HepG2 (cell line): ENCODE results near the gene OLFM2. TPM values are rescaled to one million over a fixed set of nuclear protein-coding genes. Genes with fewer than 3 reads are reported as not detected.

Experiments
- ATAC-seq: fragments of 200-7000 bp; cut with Tn5 transposase; 3 replicates; pipeline ENCODE4 v1.9.1; 2020; ENCODE audit warnings: mild to moderate bottlenecking, moderate library complexity
- BruUV-seq: library from RNA; stranded (reverse); fragments of 400-500 nt; replicated peaks from 2 replicates; lab custom pipeline; 2021; lab: Mats Ljungman, UMichigan
- CTCF ChIA-PET: fragments of 300-600 bp; formaldehyde crosslinking; extraction: SDS; loops from one replicate; lab custom pipeline; 2021; ENCODE audit warnings: low total read pairs, inconsistent platforms, low intra/inter-chr PET ratio; lab: Yijun Ruan, JAX
- POLR2A ChIA-PET: fragments of 350-600 bp; sonication (Branson Sonifier 250); formaldehyde crosslinking; loops from one replicate; lab custom pipeline; 2020; ENCODE audit warnings: antibody characterized with exemption, inconsistent platforms; lab: Yijun Ruan, JAX
- DNase-seq: peaks from one replicate; pipeline ENCODE4 v3.0.0-alpha.2; 2015; ENCODE audit warnings: low spot score
- FAIRE-seq: peaks from 3 replicates; lab custom pipeline; 2011; peaks lifted over from hg19 to GRCh38; lab: Jason Lieb, UNC
- H2AFZ ChIP-seq: one replicate; pipeline ENCODE4 v1.6.1; 2011; ENCODE audit warnings: low read length, inconsistent platforms
- H3K27ac ChIP-seq: fragments of 300-600 bp; 3 replicates; pipeline ENCODE4 v1.8.0; 2011; ENCODE audit warnings: mixed run types, mild to moderate bottlenecking, mixed read lengths, low read length, inconsistent platforms; ENCODE audit not compliant: insufficient read depth; ENCODE audit errors: extremely low read length
- H3K27me3 ChIP-seq, 2 experiments: fragments of 200-600 bp in 1 of 2; 2 replicates in 1 of 2; 3 replicates in 1 of 2; pipeline versions ENCODE4 v1.6.0 to v1.8.0; 2011; ENCODE audit warnings: low read length in 2 of 2, mild to moderate bottlenecking in 2 of 2, moderate library complexity in 2 of 2, inconsistent platforms in 1 of 2; ENCODE audit not compliant: insufficient read depth in 2 of 2, control insufficient read depth in 1 of 2
- H3K36me3 ChIP-seq, 2 experiments: fragments of 200-600 bp in 1 of 2; replicated peaks in 1 of 2; 2 replicates in 1 of 2; 3 replicates in 1 of 2; pipeline versions ENCODE4 v1.5.1 to v1.8.0; 2011; ENCODE audit warnings: low read length in 2 of 2, inconsistent platforms in 1 of 2; ENCODE audit not compliant: insufficient read depth in 2 of 2, control insufficient read depth in 1 of 2
- H3K4me1 ChIP-seq: 2 replicates; pipeline ENCODE4 v1.5.1; 2012; ENCODE audit warnings: low read length, inconsistent platforms; ENCODE audit not compliant: insufficient read depth
- H3K4me2 ChIP-seq: 2 replicates; pipeline ENCODE4 v1.6.0; 2011; ENCODE audit warnings: low read depth, low read length, inconsistent platforms
- H3K4me3 ChIP-seq, 3 experiments: fragments of 200-600 bp in 1 of 3; sonication (generic), shearing (Covaris generic) in 1 of 3; replicated peaks in 1 of 3; 2 replicates each; pipeline ENCODE4 v1.5.1; 2011 to 2016; ENCODE audit warnings: low read length in 3 of 3, inconsistent platforms in 2 of 3, low read depth in 2 of 3, mild to moderate bottlenecking in 2 of 3, control low read depth in 1 of 3, mixed read lengths in 1 of 3; ENCODE audit not compliant: insufficient read depth in 1 of 3
- H3K79me2 ChIP-seq: one replicate; pipeline ENCODE4 v1.6.1; 2011; ENCODE audit warnings: low read length, inconsistent platforms; ENCODE audit not compliant: insufficient read depth
- H3K9ac ChIP-seq: 2 replicates; pipeline ENCODE4 v1.6.0; 2011; ENCODE audit warnings: mild to moderate bottlenecking, low read depth, low read length, inconsistent platforms; ENCODE audit not compliant: insufficient read depth
- H3K9me3 ChIP-seq: 2 replicates; pipeline ENCODE4 v1.5.1; 2012; ENCODE audit warnings: mild to moderate bottlenecking, low read length
- H4K20me1 ChIP-seq: 2 replicates; pipeline ENCODE4 v1.6.0; 2011; ENCODE audit warnings: inconsistent platforms, mild to moderate bottlenecking, low read length, moderate library complexity; ENCODE audit not compliant: insufficient read depth
- CENPT ChIP-seq: sonication (generic); formaldehyde crosslinking; IDR thresholded peaks from 2 replicates; pipeline ENCODE4 v1.8.0; 2022; ENCODE audit warnings: low read depth, mild to moderate bottlenecking, moderate library complexity, missing genetic modification reagents
- CSRNP1 ChIP-seq: sonication (generic); formaldehyde crosslinking; IDR thresholded peaks from 2 replicates; pipeline ENCODE4 v1.8.1; 2023; ENCODE audit warnings: mild to moderate bottlenecking, missing genetic modification reagents
- PITX1 ChIP-seq: sonication (generic); formaldehyde crosslinking; IDR thresholded peaks from 2 replicates; pipeline ENCODE4 v1.5.1; 2020; ENCODE audit warnings: mild to moderate bottlenecking, missing genetic modification reagents
- RBM39 ChIP-seq: fragments of 200-400 bp; formaldehyde crosslinking; IDR thresholded peaks from one replicate; pipeline ENCODE4 v1.6.1; 2018; ENCODE audit warnings: antibody characterized with exemption, mild to moderate bottlenecking, low read depth, low read length; ENCODE audit not compliant: poor library complexity, severe bottlenecking
- ZBTB3 ChIP-seq: sonication (generic); formaldehyde crosslinking; IDR thresholded peaks from 2 replicates; pipeline ENCODE4 v1.4.0; 2020; ENCODE audit warnings: low read depth, mild to moderate bottlenecking, moderate library complexity, missing genetic modification reagents, borderline replicate concordance
- ZFP36L1 ChIP-seq: sonication (generic); formaldehyde crosslinking; IDR thresholded peaks from 2 replicates; pipeline ENCODE4 v1.8.0; 2022; ENCODE audit warnings: mild to moderate bottlenecking, missing genetic modification reagents, moderate library complexity
- ZNF350 ChIP-seq: sonication (generic); formaldehyde crosslinking; IDR thresholded peaks from 2 replicates; pipeline ENCODE4 v1.4.0; 2020; ENCODE audit warnings: mild to moderate bottlenecking, low read depth, missing genetic modification reagents, borderline replicate concordance
- ZNF430 ChIP-seq: sonication (generic); formaldehyde crosslinking; IDR thresholded peaks from 2 replicates; pipeline ENCODE4 v1.9.0; 2021; ENCODE audit warnings: mild to moderate bottlenecking, missing genetic modification reagents
- ZNF746 ChIP-seq: sonication (generic); formaldehyde crosslinking; IDR thresholded peaks from 2 replicates; pipeline ENCODE4 v1.8.0; 2022; ENCODE audit warnings: mild to moderate bottlenecking, missing genetic modification reagents
- WGBS: methylation state at CpG from one replicate; pipeline ENCODE4 v1.1.6; 2017; ENCODE audit warnings: low lambda C conversion rate; 5-methylcytosine and 5-hydroxymethylcytosine counted together
- in situ Hi-C: cut with HindIII; loops from 2 replicates; pipeline ENCODE4 v1.10.0; 2017; ENCODE audit warnings: low pct_unique_long_range_greater_than_20kb; ENCODE audit not compliant: extremely low pct_ligation_motif_present
- intact Hi-C: fragments of 100-400 bp; cut with micrococcal nuclease; formaldehyde crosslinking; loops from one replicate; pipeline ENCODE4 v1.10.0; 2022; ENCODE audit not compliant: unreplicated experiment
- polyA plus RNA-seq, 8 experiments: library from polyadenylated mRNA; depleted of rRNA in 3 of 8; stranded (reverse) in 7 of 8; unstranded in 1 of 8; fragments of >200 nt; fragmentation: Illumina TruSeq in 4 of 8; extraction: Trizol in 4 of 8; gene quantifications; 2 replicates each; pipeline versions ENCODE4 v1.2.1 to v1.2.3, GENCODE V29; 2011 to 2016; ENCODE audit warnings: low read depth in 4 of 8, missing spikeins in 1 of 8, mixed read lengths in 1 of 8; ENCODE audit not compliant: insufficient read depth in 1 of 8
- total RNA-seq, 5 experiments: library from RNA; depleted of rRNA; stranded (reverse); fragments of >200 nt; fragmentation: Illumina TruSeq; extraction: Trizol; gene quantifications; 2 replicates each; pipeline ENCODE4 v1.2.3, GENCODE V29; 2016; ENCODE audit warnings: low read depth in 1 of 5
- TF ChIP-seq, protein P1 (sequence below): sonication (generic); formaldehyde crosslinking; IDR thresholded peaks from 2 replicates; pipeline ENCODE4 v1.5.1; 2020; ENCODE audit warnings: mild to moderate bottlenecking, missing genetic modification reagents, moderate library complexity

Gene OLFM2
- total and polyA plus RNA-seq, 2 of the 13 experiments (the other 11 are each of a cell fraction or from before 2014, with no cell fraction given): 0.20 to 0.51 TPM

GRCh38 chr19:9971166-9971897, 35.0 kb upstream of the OLFM2 start:
- WGBS: 29% methylated on average over 15 of the region's 15 CpGs
- H3K9ac ChIP-seq: no peak overlapping the region
- ATAC-seq (no peak), DNase-seq (no peak), FAIRE-seq (no peak)
- TF ChIP-seq ZNF746 (CRISPR knock-in tag) (no peak), PITX1 (CRISPR knock-in tag) (no peak)
- intact Hi-C loops (no loop called here), in situ Hi-C loops (no loop called here)
- H4K20me1 ChIP-seq: peaks cover 3% of the 10 kb centered on the region; the same call in 1 of the 2 replicates
- no peak overlapping the region for H2AFZ ChIP-seq
- no peak overlapping the region for H3K4me2 ChIP-seq
- POLR2A ChIA-PET: no interaction called here
- CTCF ChIA-PET: no interaction called here
- no peaks in the 10 kb centered on the region for H3K79me2 ChIP-seq
- H3K27ac ChIP-seq: no peak overlapping the region
- no peaks in the 10 kb centered on the region for H3K4me1 ChIP-seq
- H3K9me3 ChIP-seq: no peaks in the 10 kb centered on the region
- no peaks in the 10 kb centered on the region for H3K36me3 ChIP-seq
- peaks cover 2 to 12% of the 10 kb centered on the region in 2 experiments; a peak in 3 of 5 replicates for H3K27me3 ChIP-seq
- H3K4me3 ChIP-seq: no peak overlapping the region
- BruUV-seq: no TSS peak

- no TSS peak for BruUV-seq
- Histone ChIP-seq H3K4me2 (no peak overlapping the region), H3K9ac (no peak overlapping the region), H3K4me3 (no peak overlapping the region), H3K36me3 (no peaks in the 10 kb centered on the region), H2AFZ (no peak overlapping the region), H3K79me2 (no peaks in the 10 kb centered on the region), H3K27me3 (peaks cover 2 to 19% of the 10 kb centered on the region in 2 experiments; a peak in 3 of 5 replicates), H3K9me3 (no peaks in the 10 kb centered on the region), H3K27ac (no peak overlapping the region), H3K4me1 (no peaks in the 10 kb centered on the region), H4K20me1 (peaks cover 3% of the 10 kb centered on the region; the same call in 1 of the 2 replicates)
- in situ Hi-C loops (no loop called here), intact Hi-C loops (no loop called here)
- DNase-seq (no peak), FAIRE-seq (no peak), ATAC-seq (no peak)
- ChIA-PET POLR2A (no interaction called here), CTCF (no interaction called here)
- WGBS: 51% methylated on average over 7 of the region's 8 CpGs
- TF ChIP-seq ZFP36L1 (no peak), CSRNP1 (no peak), ZNF350 (CRISPR knock-in tag) (no peak), ZNF430 (CRISPR knock-in tag) (no peak), ZBTB3 (CRISPR knock-in tag) (no peak), RBM39 (no peak), CENPT (CRISPR knock-in tag) (no peak)
- TF ChIP-seq, protein P1, sequence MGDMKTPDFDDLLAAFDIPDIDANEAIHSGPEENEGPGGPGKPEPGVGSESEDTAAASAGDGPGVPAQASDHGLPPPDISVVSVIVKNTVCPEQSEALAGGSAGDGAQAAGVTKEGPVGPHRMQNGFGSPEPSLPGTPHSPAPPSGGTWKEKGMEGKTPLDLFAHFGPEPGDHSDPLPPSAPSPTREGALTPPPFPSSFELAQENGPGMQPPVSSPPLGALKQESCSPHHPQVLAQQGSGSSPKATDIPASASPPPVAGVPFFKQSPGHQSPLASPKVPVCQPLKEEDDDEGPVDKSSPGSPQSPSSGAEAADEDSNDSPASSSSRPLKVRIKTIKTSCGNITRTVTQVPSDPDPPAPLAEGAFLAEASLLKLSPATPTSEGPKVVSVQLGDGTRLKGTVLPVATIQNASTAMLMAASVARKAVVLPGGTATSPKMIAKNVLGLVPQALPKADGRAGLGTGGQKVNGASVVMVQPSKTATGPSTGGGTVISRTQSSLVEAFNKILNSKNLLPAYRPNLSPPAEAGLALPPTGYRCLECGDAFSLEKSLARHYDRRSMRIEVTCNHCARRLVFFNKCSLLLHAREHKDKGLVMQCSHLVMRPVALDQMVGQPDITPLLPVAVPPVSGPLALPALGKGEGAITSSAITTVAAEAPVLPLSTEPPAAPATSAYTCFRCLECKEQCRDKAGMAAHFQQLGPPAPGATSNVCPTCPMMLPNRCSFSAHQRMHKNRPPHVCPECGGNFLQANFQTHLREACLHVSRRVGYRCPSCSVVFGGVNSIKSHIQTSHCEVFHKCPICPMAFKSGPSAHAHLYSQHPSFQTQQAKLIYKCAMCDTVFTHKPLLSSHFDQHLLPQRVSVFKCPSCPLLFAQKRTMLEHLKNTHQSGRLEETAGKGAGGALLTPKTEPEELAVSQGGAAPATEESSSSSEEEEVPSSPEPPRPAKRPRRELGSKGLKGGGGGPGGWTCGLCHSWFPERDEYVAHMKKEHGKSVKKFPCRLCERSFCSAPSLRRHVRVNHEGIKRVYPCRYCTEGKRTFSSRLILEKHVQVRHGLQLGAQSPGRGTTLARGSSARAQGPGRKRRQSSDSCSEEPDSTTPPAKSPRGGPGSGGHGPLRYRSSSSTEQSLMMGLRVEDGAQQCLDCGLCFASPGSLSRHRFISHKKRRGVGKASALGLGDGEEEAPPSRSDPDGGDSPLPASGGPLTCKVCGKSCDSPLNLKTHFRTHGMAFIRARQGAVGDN (CRISPR knock-in tag): no peak
Observed at GRCh38 chr19:9970481-9970880, 34.2 kb upstream of the OLFM2 start.
